Subcutaneous adipose tissue (tissue), 4 donors: Measurements from ENCODE around the gene SLC48A1. TPM values are rescaled to one million over a fixed set of nuclear protein-coding genes. Genes with fewer than 3 reads are reported as not detected.

ENCODE experiments used
- CTCF ChIP-seq: fragments of 450-650 bp; IDR thresholded peaks from one replicate; pipeline ENCODE4 v1.5.1; 2016; ENCODE audit warnings: low read depth, mild to moderate bottlenecking, control low read depth, antibody characterized with exemption, moderate library complexity
- total RNA-seq, 4 donors: library from RNA; depleted of rRNA; stranded (reverse); fragments of >200 nt; gene quantifications; one replicate each; pipeline ENCODE4 v1.1.0, GENCODE V29; 2016

SLC48A1 gene
- total RNA-seq, 4 donors from 2014 or later, result 18.9 to 38.4 (median 21.4) TPM

- no peak for TF ChIP-seq CTCF
Observed at GRCh38 chr12:47800582-47800981, 27.5 kb downstream of the SLC48A1 start.

DNA sequence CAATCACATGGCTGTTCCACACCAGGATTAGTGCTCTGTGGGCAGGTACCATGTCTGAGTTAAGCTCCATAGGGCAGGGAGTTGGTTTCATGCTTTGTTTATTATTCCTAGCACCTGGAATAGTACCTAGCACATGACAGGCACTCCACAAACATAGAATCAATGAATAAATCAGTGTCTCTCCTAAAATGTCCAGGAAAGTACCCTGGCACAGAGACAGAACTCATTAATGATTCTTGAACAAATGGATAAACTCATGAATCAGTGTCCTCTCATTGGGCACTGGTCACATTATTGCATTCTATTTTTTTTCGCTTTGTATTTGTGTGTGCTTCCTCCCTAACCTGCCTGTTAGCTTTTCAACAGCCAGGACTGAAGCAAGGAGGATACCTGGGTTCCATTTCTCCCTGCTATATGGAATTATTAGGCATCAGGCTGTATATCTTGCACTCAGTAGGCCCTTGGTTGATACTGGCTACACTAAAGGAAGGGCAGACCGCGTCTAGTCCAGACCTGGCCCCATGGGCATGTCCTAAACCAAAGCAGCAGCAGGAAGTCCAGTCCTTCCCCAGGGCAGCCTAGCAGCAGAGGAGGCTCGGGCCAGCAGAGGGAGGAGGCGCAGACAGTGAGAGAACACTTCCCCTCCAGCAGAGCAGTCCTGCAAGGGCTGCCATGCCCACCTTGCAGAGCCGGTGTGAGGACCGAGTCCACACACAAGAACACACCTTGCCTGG is 28.3 kb downstream of the SLC48A1 start:
- no peak for TF ChIP-seq CTCF

DNA sequence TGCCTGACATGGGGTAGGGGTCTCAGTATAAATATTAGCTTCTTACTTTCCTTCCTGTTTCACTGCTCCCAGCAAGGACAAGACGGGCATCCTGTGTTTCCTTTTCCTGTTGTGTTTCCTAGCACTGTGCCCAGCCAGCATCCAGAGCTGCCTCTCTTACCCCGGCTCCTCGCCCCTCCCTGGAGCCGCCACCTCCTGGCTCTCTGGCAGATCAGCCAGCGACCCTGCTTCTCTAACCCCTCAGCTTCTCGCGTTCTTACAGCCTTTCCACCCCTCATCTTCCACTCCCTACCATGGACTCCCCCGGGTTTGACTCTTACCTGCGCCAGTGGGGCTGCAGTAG is 28.8 kb downstream of the SLC48A1 start:
- TF ChIP-seq CTCF, result no peak

GRCh38 chr12:47802312-47802711 is 29.3 kb downstream of the SLC48A1 start:
- no peak for TF ChIP-seq CTCF

DNA sequence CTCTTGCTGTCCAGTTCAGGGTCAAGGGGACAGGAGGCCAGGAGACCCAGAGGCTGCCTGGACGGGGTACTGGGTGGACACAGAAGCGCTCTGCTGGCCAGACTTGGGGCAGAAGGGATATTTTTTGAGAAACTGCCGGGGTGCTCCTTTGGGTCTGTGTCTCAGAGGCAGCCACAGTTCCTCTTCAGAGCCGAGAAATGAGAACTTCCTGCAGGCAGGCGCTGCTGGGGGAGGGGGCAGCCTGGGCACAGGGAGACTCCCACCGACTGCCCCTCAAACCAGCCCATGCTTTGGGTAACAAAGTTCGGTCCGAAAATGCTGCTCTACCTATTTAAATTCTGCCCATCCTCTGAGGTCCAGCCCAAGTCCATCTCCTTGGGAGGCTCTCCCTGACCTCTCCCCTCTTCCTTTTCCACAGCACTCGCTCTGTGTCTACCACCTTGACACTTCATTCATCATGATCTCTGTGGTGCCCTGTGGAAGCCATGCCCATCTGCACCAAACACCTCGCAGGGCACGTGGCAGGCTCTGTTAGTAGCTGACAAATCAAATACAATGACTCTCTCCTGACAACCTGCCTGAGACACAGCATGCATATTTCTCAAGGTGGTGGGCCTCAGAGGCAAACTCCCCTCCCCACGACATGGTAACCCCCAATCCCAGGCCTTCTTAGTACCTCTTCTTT is 30.3 kb downstream of the SLC48A1 start:
- TF ChIP-seq CTCF, result no peak

DNA sequence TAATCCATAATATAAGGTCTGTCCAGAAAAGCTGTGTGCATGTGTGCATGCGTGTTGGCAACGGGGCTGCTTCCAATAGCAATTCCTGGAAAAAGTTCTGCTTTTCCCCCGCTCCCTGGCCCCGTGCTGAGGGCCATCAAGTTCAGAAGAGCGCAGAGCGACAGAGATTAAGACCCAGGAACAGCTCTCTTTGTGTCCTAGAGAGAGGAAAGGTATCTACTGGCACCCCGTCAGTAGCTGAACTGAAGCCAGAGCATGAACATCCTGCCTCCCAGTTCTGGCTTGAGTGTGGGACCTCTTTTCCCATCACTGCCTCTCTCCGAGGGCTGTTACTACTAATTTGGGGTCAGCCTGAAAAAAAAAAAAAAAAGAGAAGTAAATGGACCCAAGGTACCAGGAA is 31.1 kb downstream of the SLC48A1 start:
- no peak for TF ChIP-seq CTCF

DNA sequence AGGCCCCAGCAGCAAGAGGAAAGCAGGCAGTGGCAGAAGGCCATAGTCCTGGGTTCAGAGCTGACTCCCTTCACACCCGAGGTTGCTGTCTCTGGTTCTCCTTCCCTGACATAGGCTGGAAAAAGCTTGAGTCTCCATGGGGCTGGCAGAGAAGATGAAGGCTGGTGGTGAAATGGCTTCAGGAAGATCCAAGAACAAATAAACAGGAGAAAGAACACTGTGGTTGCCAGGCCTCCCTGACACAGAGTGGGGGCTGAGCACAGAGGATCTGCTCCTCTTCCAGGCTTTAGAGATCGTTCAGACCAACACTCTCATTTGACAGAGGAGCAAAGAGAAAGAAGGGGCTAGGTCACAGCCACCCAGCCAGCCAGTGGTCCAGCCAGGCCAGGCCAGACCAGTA is 32.4 kb downstream of the SLC48A1 start:
- TF ChIP-seq CTCF, result no peak
